HG03103 (cell line): ENCODE data around the gene DIDO1.
"Not testable (repeated sequence)": the region's sequence is repeated elsewhere in the genome, so short reads cannot be mapped to it uniquely, and the experiment has no call there.

ENCODE experiments used
- ATAC-seq: cut with Tn5 transposase; IDR thresholded peaks from one replicate; pipeline ENCODE4 v1.9.1; 2021; ENCODE audit warnings: low read depth; ENCODE audit not compliant: unreplicated experiment

The DIDO1 gene

DNA sequence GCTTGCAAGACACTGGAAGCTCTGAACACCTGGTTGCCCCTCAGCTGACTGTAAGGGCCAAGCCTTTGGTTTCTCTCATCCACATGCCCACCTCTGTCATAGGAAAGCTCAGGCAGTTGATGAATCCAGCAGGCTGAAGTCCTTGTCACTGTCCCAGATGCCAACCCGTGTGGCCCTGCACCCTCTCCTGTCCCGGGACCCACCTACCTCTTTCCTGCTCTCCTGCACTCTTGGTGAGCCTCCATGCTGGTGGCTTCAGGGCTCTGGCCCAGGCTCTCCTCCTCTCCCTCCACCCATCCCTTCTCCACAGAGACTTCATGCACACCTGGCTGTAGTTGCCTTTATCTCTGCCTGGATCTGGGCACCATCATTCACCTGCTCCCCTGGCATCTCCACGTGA, 7.7 kb upstream of the DIDO1 start:
- ATAC-seq: no peak

DNA sequence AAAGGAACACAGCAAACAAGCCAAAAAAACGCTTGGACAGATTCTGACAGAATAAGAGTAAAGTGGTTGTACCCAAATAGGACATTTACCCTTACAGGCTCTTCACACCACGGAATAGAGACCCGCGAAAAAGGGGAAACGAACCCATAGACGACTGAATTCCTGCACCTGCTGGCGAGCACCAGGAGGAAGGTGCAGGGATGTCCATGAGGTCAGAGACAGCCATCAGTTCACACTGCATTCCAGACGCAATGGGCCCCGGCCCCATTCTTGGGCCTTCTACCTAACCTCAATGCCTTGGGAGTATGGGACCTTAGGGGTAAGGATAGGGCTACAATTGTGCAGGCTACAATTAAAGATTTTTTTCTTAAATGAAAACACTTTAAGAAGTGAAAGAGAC, 5.2 kb upstream of the DIDO1 start:
- ATAC-seq: no peak

DNA sequence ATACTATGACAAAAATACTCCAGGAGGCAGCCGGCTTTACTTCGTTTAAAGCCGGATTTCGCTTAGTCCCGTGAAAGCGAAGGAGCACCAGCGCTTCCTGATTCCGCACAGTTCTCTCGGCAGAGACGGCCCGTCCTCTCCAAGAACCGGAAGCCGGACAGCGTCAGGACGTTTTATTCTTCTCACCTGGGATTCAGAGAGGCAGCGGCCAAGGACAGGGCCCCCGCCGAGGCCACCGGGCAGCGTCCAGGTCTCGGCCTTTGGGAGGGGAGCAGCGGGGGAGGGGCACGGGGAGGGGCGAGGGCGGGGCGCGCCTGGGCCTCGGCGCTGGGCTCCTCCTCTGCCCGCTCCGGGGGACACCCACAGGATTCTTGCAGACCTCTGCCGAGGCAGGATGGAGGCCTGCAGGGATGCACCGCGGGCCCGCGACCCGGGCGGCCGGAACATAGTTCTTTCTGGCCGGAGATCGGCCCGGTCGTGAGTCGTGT, 2.8 kb upstream of the DIDO1 start:
- ATAC-seq: no peak

DNA sequence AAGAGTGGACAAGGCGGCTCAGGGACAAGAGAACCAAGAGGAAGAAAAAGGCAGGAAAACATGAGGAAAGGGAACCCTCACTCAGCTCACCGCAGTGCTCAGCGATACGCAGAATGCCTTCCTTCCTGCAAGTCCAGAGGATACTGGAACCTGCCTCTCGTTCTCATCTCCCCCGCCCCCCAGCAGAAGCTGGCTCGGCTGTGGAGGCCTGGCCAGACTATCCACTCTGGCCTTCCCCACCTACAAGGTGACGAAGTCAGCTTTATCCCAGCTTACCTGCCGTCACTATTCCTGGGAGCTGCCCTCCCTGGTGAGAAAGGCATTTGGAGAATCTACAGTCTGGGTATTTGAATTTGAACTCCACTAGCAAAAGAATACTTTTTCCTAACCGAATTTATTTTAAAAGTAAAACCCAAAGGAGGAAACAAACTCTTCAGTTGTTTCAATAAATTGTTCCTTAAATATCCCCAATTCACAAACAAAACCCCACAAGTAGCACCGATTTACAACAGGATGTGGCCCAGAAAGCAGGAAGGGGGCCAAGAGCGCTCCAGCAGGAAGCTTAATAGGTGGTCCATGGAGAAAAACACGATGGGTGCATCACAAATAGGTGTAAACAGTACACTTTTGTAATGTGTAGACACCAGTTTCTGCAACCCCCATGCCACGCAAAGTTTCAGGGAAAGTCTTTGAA, 2.1 kb upstream of the DIDO1 start:
- no peak for ATAC-seq

DNA sequence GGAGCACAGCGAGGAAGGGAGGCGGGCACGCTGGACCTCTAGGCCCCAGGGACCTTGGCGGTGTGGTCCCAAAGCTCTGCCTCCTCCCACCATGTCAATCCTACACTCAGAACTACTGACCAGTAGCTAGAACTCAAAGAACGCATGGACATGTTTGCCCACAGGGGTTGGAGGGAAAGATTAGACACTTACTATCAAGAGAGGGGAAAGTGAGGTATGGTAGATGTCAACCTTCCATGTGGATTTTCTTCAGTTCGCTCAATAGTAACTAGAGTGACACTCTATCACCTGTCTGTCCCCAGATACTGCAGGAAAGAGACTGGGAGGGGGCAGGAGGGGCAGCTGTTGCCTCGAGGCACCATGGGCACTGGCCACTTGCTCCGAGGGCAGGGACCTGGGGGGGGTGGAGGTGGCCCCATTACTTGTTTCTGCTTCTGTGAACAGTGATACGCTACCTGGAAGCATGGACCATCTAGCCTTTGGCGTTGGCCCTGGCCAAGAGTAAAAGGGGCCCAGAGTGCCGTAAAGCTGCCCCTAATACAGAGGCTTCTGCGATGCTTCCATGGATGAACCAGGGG, 912 bp upstream of the DIDO1 start:
- ATAC-seq: no peak

DNA sequence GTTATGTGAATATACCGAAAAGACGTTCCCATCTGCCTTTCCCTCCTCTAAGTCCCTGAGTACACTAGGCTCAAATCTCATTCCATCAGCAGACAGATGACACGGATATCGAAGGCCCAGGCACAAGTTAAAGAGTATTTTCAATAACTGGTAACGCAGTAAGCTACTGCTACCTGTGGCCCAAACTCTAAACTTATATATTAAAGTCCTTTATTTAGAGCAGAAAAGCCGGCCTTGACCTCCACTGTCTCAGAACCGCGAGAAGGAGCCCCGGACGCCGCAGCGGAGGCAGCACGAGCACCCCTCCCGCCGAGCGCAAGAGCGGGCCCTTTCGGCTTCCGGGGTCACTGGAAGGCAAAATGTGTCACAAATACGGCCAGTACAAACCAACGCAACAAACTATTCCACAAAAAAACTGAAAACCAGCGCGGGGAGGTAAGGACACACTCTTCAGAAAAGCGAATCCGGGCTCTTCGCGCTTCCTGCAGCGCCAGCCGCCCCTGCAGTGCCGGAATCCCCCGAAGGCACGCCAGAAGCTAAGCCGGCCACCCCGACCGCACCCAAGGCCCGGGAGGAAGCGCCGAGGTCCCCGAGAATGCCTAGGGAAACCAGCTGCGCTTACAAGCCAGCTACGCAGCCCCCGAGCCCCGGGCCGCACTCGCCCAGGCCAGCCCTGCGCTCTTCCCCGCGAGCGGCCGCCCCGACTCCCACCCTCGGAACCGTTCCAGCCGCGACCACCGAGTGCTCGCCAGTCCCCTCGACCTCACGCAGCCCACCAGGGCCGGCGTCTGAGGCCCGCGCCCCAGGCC, 681 bp downstream of the DIDO1 start:
- ATAC-seq: no peak

DNA sequence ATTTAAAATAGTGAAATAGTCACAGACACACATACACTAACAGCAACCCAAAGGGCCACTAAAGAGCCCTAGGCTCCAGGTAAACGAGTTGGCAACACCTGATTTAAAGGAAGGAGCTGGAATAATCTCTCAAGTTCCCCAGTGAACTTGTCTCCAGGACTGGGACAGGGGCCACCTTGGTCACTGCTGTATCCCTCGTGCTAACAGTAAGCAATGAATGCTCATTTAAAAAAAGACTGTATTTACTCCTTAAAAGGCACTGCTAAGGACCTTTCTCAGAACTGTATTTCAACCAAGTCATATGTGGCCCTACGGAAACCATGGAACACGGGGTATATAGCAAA, 1.3 kb downstream of the DIDO1 start:
- no peak for ATAC-seq

DNA sequence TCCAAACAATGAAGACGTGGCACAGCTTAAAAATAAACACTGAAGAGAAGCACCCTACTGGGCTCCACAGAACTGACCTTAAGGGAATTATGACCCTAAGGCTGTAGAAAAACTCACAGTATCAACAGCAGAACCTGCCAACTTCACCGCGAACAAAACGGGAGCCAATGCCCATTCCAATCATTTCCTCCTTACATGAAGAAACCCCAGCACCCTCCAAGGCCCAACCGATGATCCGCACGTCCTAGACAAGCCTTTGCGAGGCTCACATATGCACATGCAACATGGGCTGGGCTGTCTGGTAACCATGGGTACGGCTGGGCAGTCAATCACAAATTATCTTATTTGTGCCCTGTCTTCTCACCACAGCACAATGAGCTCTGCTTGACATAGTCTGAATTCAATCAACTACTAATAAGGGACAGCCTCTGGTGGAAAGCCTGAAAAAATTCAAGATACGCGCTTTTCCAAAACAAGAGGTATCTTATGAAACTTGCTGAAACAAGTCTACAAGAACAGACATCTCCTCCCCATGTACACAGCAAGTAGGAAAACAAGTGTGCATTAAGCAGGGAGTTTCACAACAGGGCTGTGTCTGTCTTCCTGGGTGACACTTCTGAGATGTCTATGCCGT, 1.7 kb downstream of the DIDO1 start:
- ATAC-seq: no peak

DNA sequence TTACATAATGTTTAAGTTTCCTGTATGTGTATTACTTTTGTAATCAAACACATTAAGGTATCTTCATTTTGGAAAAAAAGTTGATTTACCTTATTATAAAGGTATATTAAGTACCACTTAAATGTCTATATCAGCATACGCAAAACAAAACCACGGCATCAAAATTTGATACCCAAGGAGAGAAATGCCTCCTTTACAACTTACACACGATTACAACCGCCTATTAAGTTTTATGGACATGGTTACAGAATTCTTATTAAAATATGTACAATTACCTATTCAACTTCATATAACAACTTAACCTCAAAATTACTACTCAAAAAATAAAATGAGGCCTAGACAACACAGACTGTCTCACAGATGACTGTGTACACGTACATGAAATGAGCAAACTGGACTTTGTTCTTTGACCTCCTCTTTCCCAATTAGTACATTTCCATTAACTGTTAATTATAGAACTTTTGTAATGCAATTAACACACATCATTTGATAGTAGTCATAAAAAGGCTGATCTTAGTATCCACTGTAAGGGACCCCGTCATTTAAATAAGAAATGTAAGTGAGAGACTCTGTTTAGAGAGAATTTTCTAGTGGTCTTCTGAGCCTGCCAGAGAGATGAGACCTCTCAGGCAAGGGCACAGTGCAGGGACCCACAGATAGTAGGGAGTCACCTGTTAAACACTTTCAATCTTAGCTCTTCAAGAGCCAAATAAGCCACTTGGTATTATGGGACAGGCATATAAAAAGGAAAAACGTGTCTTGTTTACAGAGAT, 2.5 kb downstream of the DIDO1 start:
- ATAC-seq: no peak

DNA sequence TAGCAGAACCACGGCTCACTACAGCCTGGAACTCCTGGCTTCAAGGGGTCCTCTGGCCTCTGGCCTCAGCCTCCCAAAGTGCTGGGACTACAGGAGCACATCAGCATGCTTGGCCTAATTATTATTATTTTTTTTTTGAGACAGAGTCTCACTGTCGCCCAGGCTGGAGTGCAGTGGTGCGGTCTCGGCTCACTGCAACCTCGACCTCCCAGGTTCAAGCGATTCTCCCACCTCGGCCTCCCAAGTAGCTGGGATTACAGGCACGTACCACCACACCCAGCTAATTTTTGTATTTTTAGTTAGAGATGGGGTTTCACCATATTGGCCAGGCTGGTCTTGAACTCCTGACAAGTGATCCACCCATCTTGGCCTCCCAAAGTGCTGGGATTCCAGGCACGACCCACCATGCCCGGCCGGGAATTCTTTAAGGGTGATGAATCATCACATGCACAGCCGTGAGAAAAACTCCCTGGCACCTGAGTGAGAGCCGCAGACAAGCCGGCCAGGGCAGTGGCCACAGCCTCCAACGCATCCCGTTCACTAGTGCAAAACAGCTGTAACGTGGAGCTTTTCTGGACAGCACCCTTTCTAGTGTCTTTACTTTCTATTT, 3.1 kb downstream of the DIDO1 start:
- ATAC-seq: not testable (repeated sequence)

DNA sequence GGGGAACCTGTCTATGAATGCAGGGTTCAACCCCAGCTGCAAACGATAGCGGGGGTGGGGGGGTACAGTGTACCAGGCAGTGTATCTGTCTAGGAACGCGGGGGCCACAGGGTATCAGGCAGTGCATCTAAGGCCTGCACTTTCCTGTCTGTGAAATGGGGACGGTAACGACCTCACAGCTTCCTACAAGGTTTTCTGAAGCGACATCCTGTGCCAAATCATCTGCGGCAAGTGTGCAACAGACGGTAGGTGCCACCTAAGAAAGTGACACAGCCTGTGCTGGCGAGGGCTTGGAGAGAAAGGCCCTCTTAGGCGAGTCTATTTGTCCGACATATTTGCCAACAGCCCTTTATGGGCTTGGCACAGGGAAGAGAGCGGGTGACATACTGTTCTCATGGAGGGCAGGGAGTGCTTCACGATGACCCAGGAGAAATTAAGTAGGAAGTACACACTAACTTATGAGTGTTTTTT, 3.8 kb downstream of the DIDO1 start:
- no peak for ATAC-seq

DNA sequence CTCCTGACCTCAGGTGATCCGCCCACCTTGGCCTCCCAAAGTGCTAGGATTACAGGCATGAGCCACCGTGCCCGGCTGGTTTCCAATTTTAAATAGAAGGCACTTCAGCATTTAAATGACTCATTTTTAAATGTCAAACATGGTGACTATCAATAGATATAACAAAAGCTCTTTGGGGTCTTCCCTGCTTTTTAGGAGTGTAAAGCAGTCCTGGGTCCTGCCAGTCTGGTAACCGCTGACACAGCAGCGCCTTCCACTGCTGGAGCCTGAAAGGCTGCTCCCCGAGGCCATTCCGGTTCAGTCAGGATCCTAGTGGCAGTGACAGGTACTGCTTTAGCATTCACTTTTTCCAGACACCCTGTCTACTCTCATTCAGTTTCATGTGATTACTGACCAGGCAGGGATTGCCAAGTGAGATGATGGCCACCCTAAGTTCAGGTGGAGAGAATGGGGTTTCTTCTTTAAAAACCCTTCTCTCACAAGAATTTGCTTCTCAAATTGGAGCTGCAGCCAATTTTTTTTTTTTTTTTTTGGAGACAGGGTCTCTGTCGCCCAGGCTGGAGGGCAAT, 5.1 kb downstream of the DIDO1 start:
- no peak for ATAC-seq

DNA sequence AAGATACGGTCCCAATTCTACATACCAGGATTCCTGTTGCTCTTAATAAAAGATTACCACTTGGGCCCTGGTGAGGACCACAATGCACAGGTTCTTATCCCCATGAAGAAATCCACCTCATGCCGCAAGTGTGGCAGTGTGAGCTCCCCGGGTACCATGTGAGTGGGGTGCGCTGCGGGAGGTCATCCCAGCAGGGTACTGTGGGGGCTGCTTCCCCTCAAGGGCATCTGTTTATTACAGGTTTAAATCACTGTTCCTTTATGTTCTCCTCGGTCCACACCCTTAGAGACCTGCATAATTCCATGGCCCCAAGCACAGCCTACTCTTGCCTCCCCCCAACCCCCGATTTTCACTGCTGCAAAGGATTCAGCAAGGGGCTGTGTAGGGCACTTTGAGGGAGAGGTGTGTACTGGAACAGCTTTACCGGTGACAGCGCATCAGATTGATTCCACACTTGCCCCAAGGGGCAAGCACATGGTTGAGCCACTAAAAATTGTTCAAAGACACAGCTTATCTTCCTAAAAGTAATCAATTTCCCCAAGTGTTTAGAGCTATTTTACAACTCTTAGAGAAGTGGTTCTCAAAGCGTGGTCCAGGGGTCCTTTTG, 6.2 kb downstream of the DIDO1 start:
- ATAC-seq: no peak

DNA sequence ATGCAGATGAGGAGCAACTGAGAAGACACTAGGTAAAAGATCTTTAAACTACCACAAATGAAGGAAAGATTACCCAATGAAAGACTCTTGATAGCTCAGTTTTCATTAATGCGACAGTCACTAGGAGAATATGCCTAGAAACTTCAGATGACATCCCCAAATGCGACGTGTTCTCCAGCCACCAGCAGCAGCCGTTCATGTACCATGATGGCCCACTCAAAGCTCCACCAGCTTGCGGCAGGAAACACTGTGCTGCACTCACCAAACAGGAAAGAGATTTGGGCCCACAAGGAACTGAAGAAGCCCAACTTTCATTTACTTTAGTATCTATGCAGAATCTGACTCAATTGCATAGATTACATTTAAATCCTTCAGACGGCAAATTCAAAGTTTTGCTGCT, 7.5 kb downstream of the DIDO1 start:
- ATAC-seq: no peak

DNA sequence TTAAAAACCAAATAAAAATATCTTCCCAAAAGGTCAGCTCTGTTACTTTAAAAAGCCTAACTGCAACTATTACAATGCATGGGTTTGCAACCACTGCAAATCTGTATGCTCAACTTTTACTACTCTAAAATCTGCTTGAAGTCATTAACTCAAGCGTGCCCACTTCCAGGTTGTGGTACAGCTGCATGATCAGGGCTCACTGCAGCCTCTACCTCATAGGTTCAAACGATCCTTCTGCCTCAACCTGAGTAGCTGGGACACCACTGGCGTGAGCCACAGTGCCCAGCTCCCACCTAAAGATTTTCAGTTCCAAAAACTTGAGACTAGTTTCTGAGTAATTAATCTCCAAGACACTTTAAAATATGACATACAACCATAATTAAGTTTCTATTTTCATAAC, 8.2 kb downstream of the DIDO1 start:
- ATAC-seq: no peak

DNA sequence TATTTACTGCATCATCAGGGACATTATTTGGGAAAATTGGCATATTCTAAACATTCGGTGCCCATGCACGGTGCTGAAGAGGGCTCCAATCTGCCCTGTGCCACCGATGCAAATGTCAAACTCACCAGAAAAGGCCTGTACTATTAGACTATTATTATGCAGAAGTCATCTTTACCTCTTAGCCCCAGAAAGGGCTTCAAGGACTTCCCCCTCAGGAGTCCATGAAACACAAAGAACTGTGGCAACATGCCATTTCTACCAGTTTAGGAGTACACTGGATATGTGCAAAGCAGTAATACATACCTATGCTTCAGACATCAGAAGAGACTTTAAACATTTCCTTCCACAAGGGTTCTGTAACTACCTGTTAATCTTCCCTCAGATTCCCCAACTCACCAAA, 8.6 kb downstream of the DIDO1 start:
- no peak for ATAC-seq

DNA sequence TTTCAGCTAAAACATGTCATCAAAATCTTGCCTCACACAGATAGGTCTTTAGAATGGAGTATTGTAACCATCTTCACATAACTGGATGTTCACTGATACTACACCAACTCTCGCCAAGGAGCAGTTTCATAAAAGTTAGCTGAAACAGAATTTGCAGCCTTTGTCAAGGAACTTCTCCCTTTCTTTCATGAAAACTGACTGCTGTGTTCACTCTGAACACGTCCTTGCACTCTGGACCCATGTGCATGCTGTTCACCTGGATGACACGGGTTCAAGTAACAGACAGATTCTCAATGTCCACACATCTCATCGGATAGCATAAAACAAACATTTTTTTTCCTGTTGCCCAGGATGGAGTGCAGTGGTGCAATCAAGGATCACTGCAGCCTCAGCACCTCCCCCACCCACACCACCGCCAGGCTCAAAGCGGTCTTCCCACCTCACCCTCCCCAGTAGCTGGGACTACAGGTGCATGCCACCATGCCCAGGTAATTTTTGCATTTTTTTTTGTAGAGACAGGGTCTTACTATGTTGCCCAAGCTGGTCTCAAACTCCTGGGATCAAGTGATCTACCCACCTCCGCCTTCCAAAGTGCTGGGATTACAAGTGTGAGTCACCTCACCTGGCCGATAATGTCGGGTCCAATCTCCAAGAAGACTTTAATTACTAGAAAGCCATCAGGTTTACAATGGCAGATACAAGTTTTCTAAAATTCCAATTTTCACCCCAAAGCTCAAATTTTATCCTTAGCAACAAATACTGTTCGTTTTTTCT, 9.4 kb downstream of the DIDO1 start:
- no peak for ATAC-seq

DNA sequence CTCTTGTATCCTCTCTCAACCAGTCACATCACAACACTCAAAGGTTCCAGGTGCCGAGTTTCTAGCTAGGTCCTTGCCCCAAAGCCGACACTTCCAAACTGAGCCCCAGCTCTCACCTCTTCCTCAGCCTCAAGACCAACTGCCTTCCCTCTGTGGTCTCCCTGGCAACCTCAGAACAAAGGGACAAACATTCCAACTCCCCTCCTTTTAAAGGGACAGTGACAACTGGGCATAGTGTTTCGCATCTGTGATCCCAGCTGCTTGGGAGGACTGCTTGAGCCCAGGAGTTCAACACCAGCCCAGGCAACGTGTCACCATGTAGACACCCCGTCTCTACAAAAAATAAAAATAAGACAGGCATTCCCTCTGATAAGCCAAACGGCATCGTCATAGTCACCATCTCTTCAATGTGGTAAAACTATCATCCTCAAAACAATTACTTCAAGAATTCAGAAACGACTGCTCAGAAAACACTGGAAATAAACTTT, 11.3 kb downstream of the DIDO1 start:
- no peak for ATAC-seq
